Sigmoid colon (tissue), 3 donors: ENCODE results near the gene NUMBL.
"Not testable (repeated sequence)": the region's sequence is repeated elsewhere in the genome, so short reads cannot be mapped to it uniquely, and the experiment has no call there.

Source experiments
- POLR2A ChIP-seq, 2 donors: fragments of 450-650 bp; IDR thresholded peaks; one replicate each; pipeline ENCODE4 v1.6.1; 2016; ENCODE audit warnings: antibody characterized with exemption in 2 of 2, mild to moderate bottlenecking in 2 of 2, moderate library complexity in 2 of 2
- TF ChIP-seq, protein P1 (sequence below), 4 experiments: fragments of 450-650 bp in 3 of 4; fragments of 200-600 bp in 1 of 4; IDR thresholded peaks; one replicate each; pipeline ENCODE4 v1.5.1; 2016 to 2019; ENCODE audit warnings: antibody characterized with exemption in 4 of 4, mild to moderate bottlenecking in 3 of 4, moderate library complexity in 2 of 4

DNA sequence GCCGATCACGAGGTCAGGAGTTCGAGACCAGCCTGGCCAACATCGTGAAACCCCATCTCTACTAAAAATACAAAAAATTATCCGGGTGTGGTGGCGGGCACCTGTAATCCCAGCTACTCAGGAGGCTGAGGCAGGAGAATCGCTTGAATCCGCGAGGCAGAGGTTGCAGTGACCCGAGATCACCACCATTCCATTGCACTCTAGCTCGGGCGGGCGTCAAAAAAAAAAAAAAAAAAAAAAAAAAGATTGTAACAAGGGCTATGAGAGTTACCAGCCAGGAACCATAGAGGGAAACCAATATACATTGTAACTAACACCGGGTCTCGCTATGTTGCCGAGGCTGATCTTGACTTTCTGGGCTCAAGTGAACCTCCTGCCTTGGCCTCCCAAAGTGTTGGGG lies 41.9 kb upstream of the NUMBL start:
- TF ChIP-seq, protein P1, sequence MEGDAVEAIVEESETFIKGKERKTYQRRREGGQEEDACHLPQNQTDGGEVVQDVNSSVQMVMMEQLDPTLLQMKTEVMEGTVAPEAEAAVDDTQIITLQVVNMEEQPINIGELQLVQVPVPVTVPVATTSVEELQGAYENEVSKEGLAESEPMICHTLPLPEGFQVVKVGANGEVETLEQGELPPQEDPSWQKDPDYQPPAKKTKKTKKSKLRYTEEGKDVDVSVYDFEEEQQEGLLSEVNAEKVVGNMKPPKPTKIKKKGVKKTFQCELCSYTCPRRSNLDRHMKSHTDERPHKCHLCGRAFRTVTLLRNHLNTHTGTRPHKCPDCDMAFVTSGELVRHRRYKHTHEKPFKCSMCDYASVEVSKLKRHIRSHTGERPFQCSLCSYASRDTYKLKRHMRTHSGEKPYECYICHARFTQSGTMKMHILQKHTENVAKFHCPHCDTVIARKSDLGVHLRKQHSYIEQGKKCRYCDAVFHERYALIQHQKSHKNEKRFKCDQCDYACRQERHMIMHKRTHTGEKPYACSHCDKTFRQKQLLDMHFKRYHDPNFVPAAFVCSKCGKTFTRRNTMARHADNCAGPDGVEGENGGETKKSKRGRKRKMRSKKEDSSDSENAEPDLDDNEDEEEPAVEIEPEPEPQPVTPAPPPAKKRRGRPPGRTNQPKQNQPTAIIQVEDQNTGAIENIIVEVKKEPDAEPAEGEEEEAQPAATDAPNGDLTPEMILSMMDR (IDR thresholded peaks at IDR 0.05): not testable (repeated sequence)
- TF ChIP-seq POLR2A (IDR thresholded peaks at IDR 0.05): not testable (repeated sequence)
